ENCODE results near the gene SYNPO2.
A peak's percentile ranks its signal among the peaks of the same experiment; 100 is the strongest.

SYNPO2 gene

DNA sequence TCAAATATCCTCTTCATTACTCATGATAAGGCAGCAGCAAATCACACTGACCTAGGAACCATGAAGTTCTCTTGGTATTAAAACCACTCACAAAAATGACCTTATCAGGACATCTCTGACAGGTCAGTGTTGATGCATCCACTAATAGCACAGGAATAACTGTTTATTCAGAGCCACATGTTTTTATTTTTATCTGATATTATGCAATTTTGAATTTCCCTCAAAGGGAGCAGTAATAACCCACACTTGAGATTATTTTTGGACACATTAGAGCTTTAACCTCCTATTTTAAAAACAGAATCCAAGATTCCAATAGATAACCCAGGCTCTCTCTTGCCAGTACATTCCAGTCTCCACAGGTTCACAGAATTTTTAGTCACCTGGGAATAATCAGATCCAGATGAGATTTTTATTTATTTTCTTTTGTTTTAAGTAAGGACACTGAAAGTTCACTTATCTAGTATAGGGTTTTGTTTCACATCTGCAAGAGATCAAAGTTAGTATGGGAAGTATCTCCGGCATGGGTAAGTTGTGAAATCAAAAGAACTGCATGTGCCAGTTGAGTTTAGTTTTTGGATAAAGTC lies 210.7 kb downstream of the SYNPO2 start:
- no peak overlapping the region for H3K4me3 ChIP-seq (ENCODE audit: low read depth, low read length)
- in situ Hi-C loops (cut with HindIII; ENCODE audit: low sequenced_read_pairs): no loop called here
- DNase-seq (ENCODE audit: low read depth): no peak
- TF ChIP-seq, protein P1, sequence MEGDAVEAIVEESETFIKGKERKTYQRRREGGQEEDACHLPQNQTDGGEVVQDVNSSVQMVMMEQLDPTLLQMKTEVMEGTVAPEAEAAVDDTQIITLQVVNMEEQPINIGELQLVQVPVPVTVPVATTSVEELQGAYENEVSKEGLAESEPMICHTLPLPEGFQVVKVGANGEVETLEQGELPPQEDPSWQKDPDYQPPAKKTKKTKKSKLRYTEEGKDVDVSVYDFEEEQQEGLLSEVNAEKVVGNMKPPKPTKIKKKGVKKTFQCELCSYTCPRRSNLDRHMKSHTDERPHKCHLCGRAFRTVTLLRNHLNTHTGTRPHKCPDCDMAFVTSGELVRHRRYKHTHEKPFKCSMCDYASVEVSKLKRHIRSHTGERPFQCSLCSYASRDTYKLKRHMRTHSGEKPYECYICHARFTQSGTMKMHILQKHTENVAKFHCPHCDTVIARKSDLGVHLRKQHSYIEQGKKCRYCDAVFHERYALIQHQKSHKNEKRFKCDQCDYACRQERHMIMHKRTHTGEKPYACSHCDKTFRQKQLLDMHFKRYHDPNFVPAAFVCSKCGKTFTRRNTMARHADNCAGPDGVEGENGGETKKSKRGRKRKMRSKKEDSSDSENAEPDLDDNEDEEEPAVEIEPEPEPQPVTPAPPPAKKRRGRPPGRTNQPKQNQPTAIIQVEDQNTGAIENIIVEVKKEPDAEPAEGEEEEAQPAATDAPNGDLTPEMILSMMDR (IDR thresholded peaks at IDR 0.05; ENCODE audit: low read depth, low read length, missing control alignments): no peak

GRCh38 chr4:119100655-119101054 lies 212.0 kb downstream of the SYNPO2 start:
- in situ Hi-C loops (cut with HindIII; ENCODE audit: low sequenced_read_pairs): no loop called here
- TF ChIP-seq, protein P1 (IDR thresholded peaks at IDR 0.05; ENCODE audit: low read depth, low read length, missing control alignments): no peak
- DNase-seq (ENCODE audit: low read depth): no peak
- no peak overlapping the region for H3K4me3 ChIP-seq (ENCODE audit: low read depth, low read length)

- TF ChIP-seq, protein P1 (IDR thresholded peaks at IDR 0.05; ENCODE audit: low read depth, low read length, missing control alignments): no peak
- H3K4me3 ChIP-seq (ENCODE audit: low read depth, low read length): no peak overlapping the region
- in situ Hi-C loops (cut with HindIII; ENCODE audit: low sequenced_read_pairs): no loop called here
- DNase-seq (ENCODE audit: low read depth): peak; percentile 92
These were observed 214.6 kb downstream of the SYNPO2 start for GRCh38 chr4:119103263-119103662.

GRCh38 chr4:119104644-119105273 lies 216.1 kb downstream of the SYNPO2 start:
- DNase-seq (ENCODE audit: low read depth): no peak
- in situ Hi-C loops (cut with HindIII; ENCODE audit: low sequenced_read_pairs): no loop called here
- H3K4me3 ChIP-seq (ENCODE audit: low read depth, low read length): no peak overlapping the region
- TF ChIP-seq, protein P1 (IDR thresholded peaks at IDR 0.05; ENCODE audit: low read depth, low read length, missing control alignments): no peak

DNA sequence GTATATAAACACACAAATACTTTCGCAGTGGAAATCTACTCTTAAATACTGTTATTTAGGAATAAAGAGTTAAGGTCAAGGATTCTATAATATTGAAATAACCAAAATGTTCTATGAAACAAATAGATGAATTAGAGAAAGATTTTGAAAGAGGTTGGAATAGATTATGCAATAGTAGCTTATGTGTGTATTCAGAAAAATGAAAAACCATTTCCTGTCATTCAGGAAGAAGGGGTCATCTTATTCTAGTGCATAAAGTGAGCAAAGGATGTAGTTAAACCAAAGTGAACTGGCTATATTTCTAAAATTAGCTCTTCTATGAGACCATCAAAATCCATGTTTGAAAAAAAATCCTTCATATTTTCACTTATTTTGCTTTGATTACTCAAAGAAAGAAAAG lies 217.0 kb downstream of the SYNPO2 start:
- no peak for DNase-seq (ENCODE audit: low read depth)
- in situ Hi-C loops (cut with HindIII; ENCODE audit: low sequenced_read_pairs): no loop called here
- TF ChIP-seq, protein P1 (IDR thresholded peaks at IDR 0.05; ENCODE audit: low read depth, low read length, missing control alignments): no peak

GRCh38 chr4:119106036-119107000 lies 217.7 kb downstream of the SYNPO2 start:
- TF ChIP-seq, protein P1 (IDR thresholded peaks at IDR 0.05; ENCODE audit: low read depth, low read length, missing control alignments): no peak
- H3K4me3 ChIP-seq (ENCODE audit: low read depth, low read length): no peak overlapping the region
- DNase-seq (ENCODE audit: low read depth): no peak
- in situ Hi-C loops (cut with HindIII; ENCODE audit: low sequenced_read_pairs): no loop called here

More for the DNA sequence above, 217.0 kb downstream of the SYNPO2 start:
- no peak overlapping the region for H3K4me3 ChIP-seq (ENCODE audit: low read depth, low read length)
